Measurements from ENCODE around the gene GLOD5. TPM values are rescaled to one million over a fixed set of nuclear protein-coding genes. Genes with fewer than 3 reads are reported as not detected.

Gene GLOD5
- total and polyA plus RNA-seq, 2 experiments from 2014 or later: 2.4 TPM; not detected in 1

DNA sequence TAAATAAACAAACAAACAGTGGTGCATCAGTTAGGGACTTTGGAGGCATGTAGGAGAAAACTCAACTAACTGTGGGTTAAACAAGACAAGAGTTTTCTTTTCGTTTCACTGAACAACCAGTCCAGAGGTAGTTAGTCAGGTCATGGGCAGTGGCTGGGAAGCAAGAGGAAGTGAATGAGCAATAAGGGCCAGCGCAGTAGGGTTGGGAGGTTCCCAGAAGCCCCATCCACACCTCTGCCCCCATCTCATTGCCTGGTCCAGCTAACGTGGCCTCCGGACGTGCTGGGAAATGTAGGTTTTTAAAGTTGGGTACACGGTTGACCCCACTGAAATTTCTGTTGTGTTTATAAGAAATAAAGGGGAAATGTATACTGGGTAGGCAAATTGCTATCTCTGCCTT is 8.7 kb downstream of the GLOD5 start:
- TF ChIP-seq EZH2phosphoT487 (IDR thresholded peaks at IDR 0.05; ENCODE audit: low read depth, severe bottlenecking, unreplicated experiment) (no peak), EZH2 (IDR thresholded peaks at IDR 0.05; ENCODE audit: borderline replicate concordance) (no peak)
- TF ChIP-seq, protein P1, sequence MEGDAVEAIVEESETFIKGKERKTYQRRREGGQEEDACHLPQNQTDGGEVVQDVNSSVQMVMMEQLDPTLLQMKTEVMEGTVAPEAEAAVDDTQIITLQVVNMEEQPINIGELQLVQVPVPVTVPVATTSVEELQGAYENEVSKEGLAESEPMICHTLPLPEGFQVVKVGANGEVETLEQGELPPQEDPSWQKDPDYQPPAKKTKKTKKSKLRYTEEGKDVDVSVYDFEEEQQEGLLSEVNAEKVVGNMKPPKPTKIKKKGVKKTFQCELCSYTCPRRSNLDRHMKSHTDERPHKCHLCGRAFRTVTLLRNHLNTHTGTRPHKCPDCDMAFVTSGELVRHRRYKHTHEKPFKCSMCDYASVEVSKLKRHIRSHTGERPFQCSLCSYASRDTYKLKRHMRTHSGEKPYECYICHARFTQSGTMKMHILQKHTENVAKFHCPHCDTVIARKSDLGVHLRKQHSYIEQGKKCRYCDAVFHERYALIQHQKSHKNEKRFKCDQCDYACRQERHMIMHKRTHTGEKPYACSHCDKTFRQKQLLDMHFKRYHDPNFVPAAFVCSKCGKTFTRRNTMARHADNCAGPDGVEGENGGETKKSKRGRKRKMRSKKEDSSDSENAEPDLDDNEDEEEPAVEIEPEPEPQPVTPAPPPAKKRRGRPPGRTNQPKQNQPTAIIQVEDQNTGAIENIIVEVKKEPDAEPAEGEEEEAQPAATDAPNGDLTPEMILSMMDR (IDR thresholded peaks at IDR 0.05; ENCODE audit: poor library complexity): no peak
- no peaks in the 10 kb centered on the region for H3K9me2 ChIP-seq (replicated peaks; ENCODE audit: insufficient read depth)
- H3K27me3 ChIP-seq: no peaks in the 10 kb centered on the region
- H3K4me3 ChIP-seq: no peak overlapping the region
- H3K27ac ChIP-seq: no peak overlapping the region
- H3K36me3 ChIP-seq (replicated peaks; ENCODE audit: insufficient read depth, low read depth): no peaks in the 10 kb centered on the region
- no peak overlapping the region for H2AFZ ChIP-seq
- no peak overlapping the region for H3K4me2 ChIP-seq
- no peaks in the 10 kb centered on the region for H3K4me1 ChIP-seq (ENCODE audit: insufficient read depth)
- no peaks in the 10 kb centered on the region for H3K79me2 ChIP-seq
- H4K20me1 ChIP-seq (ENCODE audit: insufficient read depth, poor library complexity, severe bottlenecking): no peaks in the 10 kb centered on the region
- WGBS (ENCODE audit: low lambda C conversion rate, missing lambda C conversion rate): 72% methylated on average over 6 of the region's 6 CpGs
- no peaks in the 10 kb centered on the region for H3K9me3 ChIP-seq (ENCODE audit: low read depth)
- no peak for DNase-seq (ENCODE audit: low spot score)

DNA sequence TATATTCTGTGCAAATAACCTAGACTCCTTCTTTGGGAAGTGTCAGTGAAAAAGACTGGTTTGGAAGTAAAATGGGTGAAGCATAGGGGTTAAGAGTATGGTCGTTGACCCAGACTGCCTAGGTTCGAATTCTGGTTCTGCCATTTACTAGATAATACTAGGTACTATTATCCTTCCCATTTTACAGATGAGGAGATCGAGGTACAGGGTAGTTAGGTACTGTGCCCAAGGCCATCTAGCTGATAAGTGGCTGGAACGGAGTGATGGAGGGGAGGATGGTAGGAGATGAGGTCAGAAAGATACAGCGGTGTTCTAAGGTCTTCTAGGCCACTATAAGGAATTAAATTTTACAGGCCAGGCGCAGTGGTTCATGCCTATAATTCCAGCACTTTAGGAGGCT is 11.1 kb downstream of the GLOD5 start:
- Histone ChIP-seq H3K9me2 (replicated peaks; ENCODE audit: insufficient read depth) (no peaks in the 10 kb centered on the region), H3K9me3 (ENCODE audit: low read depth) (no peaks in the 10 kb centered on the region), H2AFZ (no peak overlapping the region), H3K4me1 (ENCODE audit: insufficient read depth) (no peaks in the 10 kb centered on the region), H4K20me1 (ENCODE audit: insufficient read depth, poor library complexity, severe bottlenecking) (no peaks in the 10 kb centered on the region), H3K27ac (no peak overlapping the region), H3K79me2 (no peaks in the 10 kb centered on the region), H3K27me3 (no peaks in the 10 kb centered on the region), H3K4me3 (no peak overlapping the region), H3K4me2 (no peak overlapping the region), H3K36me3 (replicated peaks; ENCODE audit: insufficient read depth, low read depth) (no peaks in the 10 kb centered on the region)
- DNase-seq (ENCODE audit: low spot score): no peak
- WGBS (ENCODE audit: low lambda C conversion rate, missing lambda C conversion rate): 71% methylated on average over 6 of the region's 6 CpGs
- no peak for TF ChIP-seq EZH2phosphoT487 (IDR thresholded peaks at IDR 0.05; ENCODE audit: low read depth, severe bottlenecking, unreplicated experiment)
- TF ChIP-seq, protein P1 (IDR thresholded peaks at IDR 0.05; ENCODE audit: poor library complexity): no peak
- TF ChIP-seq EZH2 (IDR thresholded peaks at IDR 0.05; ENCODE audit: borderline replicate concordance): no peak

DNA sequence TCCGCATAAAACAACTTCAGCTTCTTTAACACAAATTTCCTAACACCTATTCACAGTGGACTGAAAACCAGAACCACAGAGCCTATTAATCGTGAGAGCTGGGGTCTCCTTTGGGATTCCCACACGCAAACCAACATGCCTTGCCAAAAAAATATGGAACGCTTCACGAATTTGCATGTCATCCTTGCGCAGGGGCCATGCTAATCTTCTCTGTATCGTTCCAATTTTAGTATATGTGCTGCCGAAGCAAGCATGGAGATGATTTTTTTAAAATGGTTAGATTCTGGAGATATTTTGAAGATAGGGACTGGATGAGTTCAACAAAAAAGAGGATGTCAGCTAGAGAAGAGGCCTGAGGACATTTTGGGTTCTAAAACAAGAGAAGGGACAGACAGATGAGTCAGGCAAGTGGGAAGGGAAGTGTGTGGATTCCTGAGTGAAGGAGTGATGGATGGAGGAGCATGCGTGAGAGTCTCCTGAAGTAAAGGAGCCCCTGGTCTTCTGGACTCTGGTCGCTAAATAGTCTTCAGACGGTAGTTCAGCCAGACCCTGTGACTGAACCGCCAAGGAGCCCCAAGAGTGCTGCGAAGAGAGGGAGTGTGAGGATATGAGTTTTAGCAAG is 15.4 kb downstream of the GLOD5 start:
- H3K4me2 ChIP-seq: no peak overlapping the region
- H3K27ac ChIP-seq: no peak overlapping the region
- no peaks in the 10 kb centered on the region for H3K9me3 ChIP-seq (ENCODE audit: low read depth)
- no peak overlapping the region for H2AFZ ChIP-seq
- no peak overlapping the region for H3K4me3 ChIP-seq
- H3K27me3 ChIP-seq: no peaks in the 10 kb centered on the region
- H3K9me2 ChIP-seq (replicated peaks; ENCODE audit: insufficient read depth): no peaks in the 10 kb centered on the region
- DNase-seq (ENCODE audit: low spot score): no peak
- no peaks in the 10 kb centered on the region for H3K79me2 ChIP-seq
- H3K36me3 ChIP-seq (replicated peaks; ENCODE audit: insufficient read depth, low read depth): no peaks in the 10 kb centered on the region
- WGBS (ENCODE audit: low lambda C conversion rate, missing lambda C conversion rate): 76% methylated on average over 13 of the region's 13 CpGs
- H4K20me1 ChIP-seq (ENCODE audit: insufficient read depth, poor library complexity, severe bottlenecking): no peaks in the 10 kb centered on the region
- no peaks in the 10 kb centered on the region for H3K4me1 ChIP-seq (ENCODE audit: insufficient read depth)
- no peak for TF ChIP-seq EZH2phosphoT487 (IDR thresholded peaks at IDR 0.05; ENCODE audit: low read depth, severe bottlenecking, unreplicated experiment)
- no peak for TF ChIP-seq EZH2 (IDR thresholded peaks at IDR 0.05; ENCODE audit: borderline replicate concordance)
- TF ChIP-seq, protein P1 (IDR thresholded peaks at IDR 0.05; ENCODE audit: poor library complexity): no peak

Measured in hepatocyte (in vitro differentiated cells).